ENCODE data around the gene CACNB4. TPM values are rescaled to one million over a fixed set of nuclear protein-coding genes. Genes with fewer than 3 reads are reported as not detected.

Gene CACNB4
- total RNA-seq: 1 to 10 TPM; 3.5 to 4.8 (median 4.3) TPM

- DNase-seq (ENCODE audit: low spot score in 2 of 2): no peak
- peak within 1 kb of the TSS in 3 of 4 donors; percentile 5 to 70 (median 19) for H3K27ac ChIP-seq
Observed at GRCh38 chr2:152098496-152099366, at the start of gene CACNB4. Gene CACNB4, minus strand, starts transcription at chr2:152099044.

GRCh38 chr2:152134488-152135280 lies 35.8 kb upstream of the CACNB4 start:
- Histone ChIP-seq H3K4me3 (no peak overlapping the region), H3K27me3 (no peaks in the 10 kb centered on the region), H3K4me1 (peaks cover 0 to 9% (median 0%) of the 10 kb centered on the region in 4 donors), H3K36me3 (peaks cover 0 to 30% (median 0%) of the 10 kb centered on the region in 3 donors), H3K27ac (no peak overlapping the region), H3K9me3 (no peaks in the 10 kb centered on the region)
- TF ChIP-seq EP300 (IDR thresholded peaks at IDR 0.05) (no peak), CTCF (IDR thresholded peaks at IDR 0.05) (no peak), POLR2A (IDR thresholded peaks at IDR 0.05) (no peak)
- no peak for DNase-seq (ENCODE audit: low spot score in 2 of 2)
- WGBS, 2 donors: 68 to 75% methylated on average over 5 of the region's 5 CpGs

More at GRCh38 chr2:152098496-152099366, at the start of gene CACNB4:
- Histone ChIP-seq H3K36me3 (no peaks in the 10 kb centered on the region), H3K9me3 (no peaks in the 10 kb centered on the region), H3K27me3 (peaks cover 0 to 37% of the 10 kb centered on the region in 2 donors), H3K4me1 (peaks cover 0 to 29% (median 9%) of the 10 kb centered on the region in 4 donors), H3K4me3 (peak within 1 kb of the TSS; percentile 38 to 68 (median 59))
- WGBS, 2 donors: 0% methylated on average over 67 to 68 of the region's 73 CpGs
- no peak for TF ChIP-seq CTCF (IDR thresholded peaks at IDR 0.05)
- no peak for TF ChIP-seq POLR2A (IDR thresholded peaks at IDR 0.05)
- no peak for TF ChIP-seq EP300 (IDR thresholded peaks at IDR 0.05)

- Histone ChIP-seq H3K27ac (no peak overlapping the region), H3K4me1 (peaks cover 0 to 14% (median 0%) of the 10 kb centered on the region in 4 donors), H3K9me3 (no peaks in the 10 kb centered on the region), H3K36me3 (peaks cover 0 to 28% (median 0%) of the 10 kb centered on the region in 3 donors), H3K4me3 (no peak overlapping the region), H3K27me3 (no peaks in the 10 kb centered on the region)
- TF ChIP-seq POLR2A (IDR thresholded peaks at IDR 0.05): no peak
- no peak for TF ChIP-seq EP300 (IDR thresholded peaks at IDR 0.05)
- no peak for TF ChIP-seq CTCF (IDR thresholded peaks at IDR 0.05)
- WGBS, 2 donors: 74 to 76% methylated on average over 1 of the region's 1 CpG
- DNase-seq (ENCODE audit: low spot score in 2 of 2): no peak
Observed at GRCh38 chr2:152132306-152132705, 33.5 kb upstream of the CACNB4 start.

GRCh38 chr2:152127628-152128027 lies 28.8 kb upstream of the CACNB4 start:
- TF ChIP-seq EP300 (IDR thresholded peaks at IDR 0.05) (no peak), POLR2A (IDR thresholded peaks at IDR 0.05) (no peak), CTCF (IDR thresholded peaks at IDR 0.05) (no peak)
- Histone ChIP-seq H3K4me1 (peaks cover 0 to 6% (median 0%) of the 10 kb centered on the region in 4 donors), H3K27me3 (no peaks in the 10 kb centered on the region), H3K9me3 (no peaks in the 10 kb centered on the region), H3K27ac (no peak overlapping the region), H3K4me3 (no peak overlapping the region), H3K36me3 (peaks cover 0 to 55% (median 0%) of the 10 kb centered on the region in 3 donors)
- no peak for DNase-seq (ENCODE audit: low spot score in 2 of 2)

Data from tibial nerve (tissue), 4 donors.